ENCODE measurements around the gene CLK2.
"Not testable (repeated sequence)": the region's sequence is repeated elsewhere in the genome, so short reads cannot be mapped to it uniquely, and the experiment has no call there.

CLK2 gene

DNA sequence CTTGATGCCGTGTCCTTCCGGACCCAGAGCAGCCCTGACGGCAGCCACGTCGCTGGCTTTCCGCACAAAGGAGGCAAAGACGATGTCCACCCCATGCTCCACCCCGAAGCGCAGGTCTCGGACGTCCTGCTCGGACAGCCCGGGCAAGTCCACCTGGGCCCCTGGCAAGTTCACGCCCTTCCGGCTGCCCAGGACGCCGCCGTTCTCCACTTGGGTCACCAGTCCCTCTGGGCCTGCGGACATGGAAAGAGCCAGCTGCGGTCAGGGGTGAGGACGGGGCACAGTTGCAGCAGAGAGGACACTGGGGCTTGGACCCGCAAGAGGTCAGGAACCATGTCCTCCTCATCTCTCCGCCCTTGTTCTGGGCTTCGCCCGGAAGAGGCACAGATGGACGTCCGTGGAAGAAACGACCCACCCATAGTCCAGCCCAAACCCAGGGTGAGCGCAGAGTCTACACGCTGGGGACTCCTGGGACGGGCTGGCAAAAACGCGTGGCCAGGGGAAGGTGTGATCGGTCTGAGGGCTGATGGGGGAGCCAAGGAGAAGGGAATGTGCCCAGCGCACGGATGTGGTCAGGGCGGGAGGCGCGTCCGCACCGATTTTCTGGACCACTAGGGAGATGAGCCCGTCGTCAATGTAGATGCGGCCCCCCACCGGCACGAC lies 21.3 kb upstream of the CLK2 start:
- no peak overlapping the region for H3K9ac ChIP-seq (ENCODE audit: low read length)
- TF ChIP-seq CTCF (IDR thresholded peaks at IDR 0.05; ENCODE audit: low read length) (no peak), EZH2 (optimal IDR thresholded peaks at IDR 0.05; ENCODE audit: low read depth, low read length) (no peak), EZH2phosphoT487 (IDR thresholded peaks at IDR 0.05; ENCODE audit: low read length) (no peak)
- DNase-seq: no peak
- no peaks in the 10 kb centered on the region for H4K20me1 ChIP-seq (ENCODE audit: insufficient read depth, low read length)
- no peaks in the 10 kb centered on the region for H3K9me3 ChIP-seq (replicated peaks; ENCODE audit: insufficient read depth, low read length)
- no peaks in the 10 kb centered on the region for H3K9me2 ChIP-seq (replicated peaks; ENCODE audit: insufficient read depth, low read length)
- H3K36me3 ChIP-seq (replicated peaks; ENCODE audit: insufficient read depth, low read length): no peaks in the 10 kb centered on the region
- H3K27me3 ChIP-seq (replicated peaks; ENCODE audit: insufficient read depth, low read length): 0 out of 2 replicates have a peak, but pooled peaks cover 6% of the 10 kb centered on the region
- peaks cover 13% of the 10 kb centered on the region for H3F3A ChIP-seq (ENCODE audit: insufficient read depth, low read length)
- peaks cover 15% of the 10 kb centered on the region for H3K4me1 ChIP-seq (ENCODE audit: low read length)
- H3K27ac ChIP-seq (ENCODE audit: low read length): no peak overlapping the region
- no peak overlapping the region for H2AFZ ChIP-seq (ENCODE audit: low read length)
- H3K4me2 ChIP-seq (ENCODE audit: low read depth, low read length): no peak overlapping the region
- no peaks in the 10 kb centered on the region for H3K79me2 ChIP-seq (ENCODE audit: low read length)
- H3K4me3 ChIP-seq (ENCODE audit: low read length): no peak overlapping the region

GRCh38 chr1:155293086-155293749 lies 19.9 kb upstream of the CLK2 start:
- Histone ChIP-seq H3K27me3 (replicated peaks; ENCODE audit: insufficient read depth, low read length) (0 out of 2 replicates have a peak, but pooled peaks cover 6% of the 10 kb centered on the region), H3K9ac (ENCODE audit: low read length) (no peak overlapping the region), H3F3A (ENCODE audit: insufficient read depth, low read length) (peaks cover 13% of the 10 kb centered on the region), H3K4me3 (ENCODE audit: low read length) (no peak overlapping the region), H3K9me2 (replicated peaks; ENCODE audit: insufficient read depth, low read length) (no peaks in the 10 kb centered on the region), H3K4me1 (ENCODE audit: low read length) (peaks cover 15% of the 10 kb centered on the region), H3K79me2 (ENCODE audit: low read length) (no peaks in the 10 kb centered on the region), H3K9me3 (replicated peaks; ENCODE audit: insufficient read depth, low read length) (no peaks in the 10 kb centered on the region), H4K20me1 (ENCODE audit: insufficient read depth, low read length) (no peaks in the 10 kb centered on the region), H3K27ac (ENCODE audit: low read length) (no peak overlapping the region), H2AFZ (ENCODE audit: low read length) (no peak overlapping the region), H3K36me3 (replicated peaks; ENCODE audit: insufficient read depth, low read length) (no peaks in the 10 kb centered on the region), H3K4me2 (ENCODE audit: low read depth, low read length) (no peak overlapping the region)
- TF ChIP-seq EZH2phosphoT487 (IDR thresholded peaks at IDR 0.05; ENCODE audit: low read length) (no peak), EZH2 (optimal IDR thresholded peaks at IDR 0.05; ENCODE audit: low read depth, low read length) (no peak), CTCF (IDR thresholded peaks at IDR 0.05; ENCODE audit: low read length) (no peak)
- DNase-seq: no peak

- not testable (repeated sequence) for H3K79me2 ChIP-seq (ENCODE audit: low read length); H3K4me2 ChIP-seq (ENCODE audit: low read depth, low read length)
Observed at GRCh38 chr1:155291006-155291405, 17.7 kb upstream of the CLK2 start.

GRCh38 chr1:155287987-155288543 lies 14.8 kb upstream of the CLK2 start:
- no peaks in the 10 kb centered on the region for H3K9me3 ChIP-seq (replicated peaks; ENCODE audit: insufficient read depth, low read length)
- TF ChIP-seq CTCF (IDR thresholded peaks at IDR 0.05; ENCODE audit: low read length) (no peak), EZH2phosphoT487 (IDR thresholded peaks at IDR 0.05; ENCODE audit: low read length) (no peak), EZH2 (optimal IDR thresholded peaks at IDR 0.05; ENCODE audit: low read depth, low read length) (no peak)

More at GRCh38 chr1:155291006-155291405, 17.7 kb upstream of the CLK2 start:
- not testable (repeated sequence) for H3K27me3 ChIP-seq (replicated peaks; ENCODE audit: insufficient read depth, low read length); DNase-seq; H3K36me3 ChIP-seq (replicated peaks; ENCODE audit: insufficient read depth, low read length); H2AFZ ChIP-seq (ENCODE audit: low read length); H3K4me3 ChIP-seq (ENCODE audit: low read length); H4K20me1 ChIP-seq (ENCODE audit: insufficient read depth, low read length); H3K9me3 ChIP-seq (replicated peaks; ENCODE audit: insufficient read depth, low read length); H3F3A ChIP-seq (ENCODE audit: insufficient read depth, low read length); H3K9me2 ChIP-seq (replicated peaks; ENCODE audit: insufficient read depth, low read length); H3K9ac ChIP-seq (ENCODE audit: low read length); H3K4me1 ChIP-seq (ENCODE audit: low read length); H3K27ac ChIP-seq (ENCODE audit: low read length)

More at GRCh38 chr1:155287987-155288543, 14.8 kb upstream of the CLK2 start:
- H3K9ac ChIP-seq (ENCODE audit: low read length): no peak overlapping the region
- H4K20me1 ChIP-seq (ENCODE audit: insufficient read depth, low read length): no peaks in the 10 kb centered on the region
- no peak for DNase-seq
- no peak overlapping the region for H2AFZ ChIP-seq (ENCODE audit: low read length)
- no peaks in the 10 kb centered on the region for H3K27me3 ChIP-seq (replicated peaks; ENCODE audit: insufficient read depth, low read length)
- no peaks in the 10 kb centered on the region for H3K36me3 ChIP-seq (replicated peaks; ENCODE audit: insufficient read depth, low read length)
- H3K27ac ChIP-seq (ENCODE audit: low read length): no peak overlapping the region
- no peaks in the 10 kb centered on the region for H3K9me2 ChIP-seq (replicated peaks; ENCODE audit: insufficient read depth, low read length)
- no peaks in the 10 kb centered on the region for H3K4me1 ChIP-seq (ENCODE audit: low read length)
- no peaks in the 10 kb centered on the region for H3F3A ChIP-seq (ENCODE audit: insufficient read depth, low read length)
- no peak overlapping the region for H3K4me2 ChIP-seq (ENCODE audit: low read depth, low read length)
- H3K4me3 ChIP-seq (ENCODE audit: low read length): no peak overlapping the region
- H3K79me2 ChIP-seq (ENCODE audit: low read length): no peaks in the 10 kb centered on the region

Measured in MM.1S (cell line).